H1 (cell line): ENCODE measurements around the gene TMEM132A. TPM values are rescaled to one million over a fixed set of nuclear protein-coding genes. Genes with fewer than 3 reads are reported as not detected.

Experiments used
- CTCF ChIA-PET: fragments of 300-600 bp; sonication (Branson Sonifier 250); formaldehyde crosslinking; loops from one replicate; lab custom pipeline; 2021; ENCODE audit not compliant: partially characterized antibody; lab: Charles Lee
- POLR2A ChIA-PET: fragments of 300-600 bp; sonication (Branson Sonifier 250); formaldehyde crosslinking; loops from one replicate; lab custom pipeline; 2021; ENCODE audit warnings: inconsistent platforms; ENCODE audit not compliant: partially characterized antibody; lab: Charles Lee
- DNase-seq, 2 experiments: peaks; one replicate each; pipeline versions ENCODE4 v3.0.0 to v3.0.0-alpha.2; 2010 to 2022; ENCODE audit warnings: low spot score in 2 of 2, low read depth in 1 of 2, mixed read lengths in 1 of 2
- FAIRE-seq: peaks from 2 replicates; lab custom pipeline; 2011; peaks lifted over from hg19 to GRCh38; lab: Jason Lieb, UNC
- H2AFZ ChIP-seq: 2 replicates; pipeline ENCODE4 v1.8.1; 2012; ENCODE audit warnings: low read length, inconsistent platforms
- H2AK5ac ChIP-seq: 2 replicates; pipeline ENCODE4 v1.6.1; 2013; ENCODE audit warnings: low read depth, low read length
- H2BK120ac ChIP-seq: replicated peaks from 2 replicates; pipeline ENCODE3; 2013; ENCODE audit warnings: low read depth, low read length, inconsistent platforms
- H2BK12ac ChIP-seq: 2 replicates; pipeline ENCODE4 v1.6.1; 2013; ENCODE audit warnings: low read depth, low read length
- H2BK15ac ChIP-seq: 2 replicates; pipeline ENCODE4 v1.6.1; 2013; ENCODE audit warnings: low read length
- H2BK20ac ChIP-seq: 2 replicates; pipeline ENCODE4 v1.6.1; 2013; ENCODE audit warnings: low read length
- H2BK5ac ChIP-seq: 2 replicates; pipeline ENCODE4 v1.6.1; 2013; ENCODE audit warnings: low read depth, low read length
- H3K14ac ChIP-seq: 2 replicates; pipeline ENCODE4 v1.6.1; 2013; ENCODE audit warnings: inconsistent platforms; ENCODE audit not compliant: insufficient read length
- H3K18ac ChIP-seq: 2 replicates; pipeline ENCODE4 v1.6.1; 2013; ENCODE audit warnings: low read length; ENCODE audit errors: extremely low read depth
- H3K23ac ChIP-seq: 2 replicates; pipeline ENCODE4 v1.6.1; 2013; ENCODE audit warnings: inconsistent platforms; ENCODE audit not compliant: insufficient read length
- H3K23me2 ChIP-seq: 2 replicates; pipeline ENCODE4 v1.6.1; 2013; ENCODE audit warnings: low read depth, low read length
- H3K27ac ChIP-seq: 2 replicates; pipeline ENCODE4 v1.6.1; 2011; ENCODE audit warnings: low read depth, low read length, inconsistent platforms
- H3K27me3 ChIP-seq, 4 experiments: replicated peaks in 1 of 4; 1 replicate in 1 of 4; 2 replicates in 3 of 4; pipeline versions ENCODE4 v1.6.1 to v1.8.1; 2011 to 2013; ENCODE audit warnings: low read length in 3 of 4, mild to moderate bottlenecking in 3 of 4, inconsistent platforms in 2 of 4, mixed read lengths in 2 of 4, moderate library complexity in 1 of 4; ENCODE audit not compliant: control insufficient read depth in 3 of 4, insufficient read depth in 3 of 4; ENCODE audit errors: extremely low read depth in 1 of 4
- H3K36me3 ChIP-seq, 4 experiments: 2 replicates each; pipeline versions ENCODE4 v1.6.1 to v1.8.1; 2011 to 2013; ENCODE audit warnings: mild to moderate bottlenecking in 4 of 4, low read length in 3 of 4, moderate library complexity in 2 of 4, control low read depth in 1 of 4, inconsistent platforms in 1 of 4; ENCODE audit not compliant: insufficient read depth in 4 of 4, control insufficient read depth in 2 of 4
- H3K4ac ChIP-seq: replicated peaks from 2 replicates; pipeline ENCODE3; 2013; ENCODE audit warnings: low read length, low read depth, mixed read lengths, inconsistent platforms; ENCODE audit not compliant: insufficient read length
- H3K4me1 ChIP-seq, 4 experiments: replicated peaks in 1 of 4; 1 replicate in 1 of 4; 2 replicates in 3 of 4; pipeline versions ENCODE4 v1.6.1 to v1.8.1; 2011 to 2013; ENCODE audit warnings: low read length in 3 of 4, inconsistent platforms in 2 of 4, mixed read lengths in 1 of 4; ENCODE audit not compliant: insufficient read depth in 4 of 4, control insufficient read depth in 3 of 4
- H3K4me2 ChIP-seq, 2 experiments: 2 replicates each; pipeline versions ENCODE4 v1.6.1 to v1.8.1; 2011 to 2013; ENCODE audit warnings: low read depth in 2 of 2, low read length in 2 of 2, control low read depth in 1 of 2, inconsistent platforms in 1 of 2, mild to moderate bottlenecking in 1 of 2; ENCODE audit not compliant: insufficient read depth in 1 of 2
- H3K4me3 ChIP-seq, 4 experiments: fragments of 200-600, 300-600 bp in 1 of 4; sonication (generic), shearing (Covaris generic), sonication (Bioruptor Twin) in 1 of 4; 2 replicates each; pipeline versions ENCODE4 v1.5.1 to v1.8.1; 2011 to 2016; ENCODE audit warnings: low read length in 4 of 4, low read depth in 3 of 4, control low read depth in 2 of 4, inconsistent platforms in 2 of 4, mild to moderate bottlenecking in 2 of 4, mixed read lengths in 1 of 4, moderate library complexity in 1 of 4; ENCODE audit not compliant: insufficient read depth in 2 of 4; ENCODE audit errors: extremely low read depth in 1 of 4
- H3K56ac ChIP-seq: replicated peaks from 2 replicates; pipeline ENCODE3; 2013; ENCODE audit warnings: low read depth, mild to moderate bottlenecking, mixed read lengths, low read length, inconsistent platforms; ENCODE audit not compliant: insufficient read length
- H3K79me1 ChIP-seq: 2 replicates; pipeline ENCODE4 v1.6.1; 2013; ENCODE audit warnings: low read depth, low read length, control low read depth
- H3K79me2 ChIP-seq, 2 experiments: 2 replicates each; pipeline versions ENCODE4 v1.6.1 to v1.8.1; 2012 to 2013; ENCODE audit warnings: low read length in 2 of 2, mild to moderate bottlenecking in 2 of 2, inconsistent platforms in 1 of 2; ENCODE audit not compliant: insufficient read depth in 2 of 2, control insufficient read depth in 1 of 2
- H3K9ac ChIP-seq, 4 experiments: replicated peaks in 1 of 4; 1 replicate in 1 of 4; 2 replicates in 3 of 4; pipeline versions ENCODE4 v1.6.1 to v1.8.1; 2011 to 2013; ENCODE audit warnings: low read depth in 3 of 4, low read length in 3 of 4, control low read depth in 2 of 4, mild to moderate bottlenecking in 2 of 4, moderate library complexity in 2 of 4, inconsistent platforms in 1 of 4; ENCODE audit errors: extremely low read depth in 1 of 4
- H3K9me3 ChIP-seq, 2 experiments: 2 replicates each; pipeline versions ENCODE4 v1.6.1 to v1.8.1; 2012 to 2013; ENCODE audit warnings: mild to moderate bottlenecking in 2 of 2, moderate library complexity in 2 of 2, control low read depth in 1 of 2, inconsistent platforms in 1 of 2, low read depth in 1 of 2, low read length in 1 of 2, mixed read lengths in 1 of 2; ENCODE audit not compliant: insufficient read depth in 2 of 2
- H4K20me1 ChIP-seq, 2 experiments: replicated peaks in 1 of 2; 2 replicates each; pipeline versions ENCODE3 to v1.8.1; 2011 to 2013; ENCODE audit warnings: inconsistent platforms in 2 of 2, low read length in 2 of 2, mild to moderate bottlenecking in 1 of 2; ENCODE audit not compliant: insufficient read depth in 2 of 2, control insufficient read depth in 1 of 2
- H4K5ac ChIP-seq: 2 replicates; pipeline ENCODE4 v1.6.1; 2013; ENCODE audit warnings: low read length, low read depth, mixed read lengths, inconsistent platforms; ENCODE audit not compliant: insufficient read length
- H4K8ac ChIP-seq: 2 replicates; pipeline ENCODE4 v1.8.0; 2013; ENCODE audit warnings: mild to moderate bottlenecking, moderate library complexity, low read length, inconsistent platforms; ENCODE audit not compliant: insufficient read depth; ENCODE audit errors: extremely low read depth
- H4K91ac ChIP-seq: replicated peaks from 2 replicates; pipeline ENCODE3; 2013; ENCODE audit warnings: low read length, mixed read lengths, inconsistent platforms; ENCODE audit not compliant: insufficient read length
- ASH2L ChIP-seq: fragments of 200-600, 300-600 bp; sonication (generic); IDR thresholded peaks from one replicate; pipeline ENCODE4 v1.7.1; 2017; ENCODE audit warnings: low read length
- ATF2 ChIP-seq: IDR thresholded peaks from 2 replicates; pipeline ENCODE4 v1.6.1; 2012; ENCODE audit warnings: low read length, inconsistent platforms
- CTBP2 ChIP-seq: IDR thresholded peaks from 2 replicates; pipeline ENCODE4 v1.7.0; 2011; ENCODE audit warnings: borderline replicate concordance, mild to moderate bottlenecking, moderate library complexity, mixed read lengths, low read length; ENCODE audit not compliant: insufficient read depth, insufficient read length
- EGR1 ChIP-seq: IDR thresholded peaks from 2 replicates; pipeline ENCODE4 v1.6.1; 2011; ENCODE audit warnings: low read depth, low read length, borderline replicate concordance
- EZH2 ChIP-seq: fragments of 200-600 bp; sonication (generic); IDR thresholded peaks from 2 replicates; pipeline ENCODE4 v1.7.1; 2012; ENCODE audit warnings: low read depth, mild to moderate bottlenecking, moderate library complexity, low read length, inconsistent platforms; ENCODE audit not compliant: severe bottlenecking
- GABPA ChIP-seq: IDR thresholded peaks from 2 replicates; pipeline ENCODE4 v1.6.1; 2011; ENCODE audit warnings: mild to moderate bottlenecking, low read length, moderate library complexity, borderline replicate concordance; ENCODE audit not compliant: insufficient read depth
- RFX5 ChIP-seq: IDR thresholded peaks from 2 replicates; pipeline ENCODE4 v1.6.1; 2011; ENCODE audit warnings: low read depth, low read length, improper control_type of control experiment, borderline replicate concordance
- RXRA ChIP-seq: IDR thresholded peaks from 2 replicates; pipeline ENCODE4 v1.6.1; 2011; ENCODE audit warnings: low read depth, mild to moderate bottlenecking, low read length, moderate library complexity; ENCODE audit not compliant: insufficient read depth
- SP4 ChIP-seq: IDR thresholded peaks from 2 replicates; pipeline ENCODE4 v1.6.1; 2012; ENCODE audit warnings: low read length, inconsistent platforms
- SUZ12 ChIP-seq: fragments of 200-600 bp; sonication (generic); IDR thresholded peaks from 2 replicates; pipeline ENCODE4 v1.6.1; 2012; ENCODE audit warnings: mild to moderate bottlenecking, inconsistent platforms, low read length, moderate library complexity, mixed read lengths
- WGBS, 2 experiments: shearing (Covaris generic) in 1 of 2; methylation state at CpG; one replicate each; pipeline versions ENCODE4 v1.1.6 to v1.1.7; 2013 to 2015; ENCODE audit warnings: low lambda C conversion rate in 2 of 2, mixed read lengths in 2 of 2, inconsistent platforms in 1 of 2, low coverage in 1 of 2, missing lambda C conversion rate in 1 of 2; ENCODE audit not compliant: insufficient replicate concordance in 2 of 2, insufficient coverage in 1 of 2, insufficient read length in 1 of 2; ENCODE audit errors: extremely low coverage in 1 of 2, missing lambda C conversion rate in 1 of 2; 5-methylcytosine and 5-hydroxymethylcytosine counted together
- polyA plus RNA-seq, 7 experiments: library from polyadenylated mRNA; depleted of rRNA in 3 of 7; stranded (reverse) in 5 of 7; unstranded in 2 of 7; fragments of >200 nt in 5 of 7; fragments of 200-250 nt in 2 of 7; gene quantifications; 1 replicate in 5 of 7; 2 replicates in 1 of 7; 4 replicates in 1 of 7; pipeline versions ENCODE4 v1.2.1 to v1.2.3, GENCODE V29; 2011 to 2013; ENCODE audit warnings: missing spikeins in 2 of 7, mixed read lengths in 2 of 7
- total RNA-seq: library from RNA; stranded (reverse); fragmentation: NEBNext Ultra II Directional; extraction: Animal tissue kit (Norgen Biotek cat#: 25700); gene quantifications from 2 replicates; pipeline ENCODE4 v1.2.1, GENCODE V29; 2021

TMEM132A gene
- total and polyA plus RNA-seq, 2 of the 8 experiments (the other 6 are each of a cell fraction or from before 2014, with no cell fraction given), result 46.6 to 97.9 TPM

GRCh38 chr11:60900673-60901404 lies 23.4 kb upstream of the TMEM132A start:
- no peak for FAIRE-seq
- no peak overlapping the region for H3K27ac ChIP-seq
- H3K4me3 ChIP-seq, result no peak overlapping the region
- H3K79me2 ChIP-seq, result peaks cover 22 to 39% of the 10 kb centered on the region in 2 experiments
- H3K4ac ChIP-seq, result no peak overlapping the region
- H3K27me3 ChIP-seq, result no peaks in the 10 kb centered on the region
- WGBS, 2 experiments, result 90% methylated on average over 13 of the region's 13 CpGs; no CpG with 5 or more reads in 1 of the 2 experiments
- no peak overlapping the region for H3K4me2 ChIP-seq
- peaks cover 2% of the 10 kb centered on the region; the same call in 1 of the 2 replicates for H3K23me2 ChIP-seq
- no peak overlapping the region for H3K56ac ChIP-seq
- H2BK120ac ChIP-seq, result no peak overlapping the region
- no peak overlapping the region for H3K9ac ChIP-seq
- no peak overlapping the region for H2BK15ac ChIP-seq
- no peak overlapping the region for H3K14ac ChIP-seq
- CTCF ChIA-PET, result interaction anchor here (1.1 to 23.0 kb wide), 16 partner anchors 9 to 215 kb away, joined by 3 to 522 read pairs (median 5); no protein-coding TSS in a partner anchor
- H2BK12ac ChIP-seq, result no peak overlapping the region
- H3K23ac ChIP-seq, result no peak overlapping the region
- no peak overlapping the region for H2AFZ ChIP-seq
- H3K9me3 ChIP-seq, result no peaks in the 10 kb centered on the region
- H2AK5ac ChIP-seq, result no peak overlapping the region
- H4K20me1 ChIP-seq, result peaks cover 14 to 32% of the 10 kb centered on the region in 2 experiments
- H2BK20ac ChIP-seq, result no peak overlapping the region
- no peak for DNase-seq
- H4K8ac ChIP-seq, result no peak overlapping the region
- H3K36me3 ChIP-seq, result peaks cover 34 to 73% (median 68%) of the 10 kb centered on the region in 4 experiments
- H4K5ac ChIP-seq, result no peak overlapping the region
- H4K91ac ChIP-seq, result no peak overlapping the region
- H3K18ac ChIP-seq, result no peak overlapping the region
- POLR2A ChIA-PET, result interaction anchor here (1.6 kb wide), 1 partner anchor 50 kb away, joined by 8 read pairs; no protein-coding TSS in a partner anchor
- peaks cover 2 to 8% (median 5%) of the 10 kb centered on the region in 4 experiments; a peak in 4 of 7 replicates for H3K4me1 ChIP-seq
- H3K79me1 ChIP-seq, result peaks cover 9% of the 10 kb centered on the region
- no peak overlapping the region for H2BK5ac ChIP-seq
- TF ChIP-seq GABPA (no peak), RFX5 (no peak), EZH2 (no peak), RXRA (no peak), CTBP2 (no peak), ATF2 (no peak), SP4 (no peak), EGR1 (no peak), SUZ12 (no peak), ASH2L (no peak)
